Nephron progenitor cell (in vitro differentiated cells): ENCODE results near the gene TMIGD2.
"Not testable (repeated sequence)": the region's sequence is repeated elsewhere in the genome, so short reads cannot be mapped to it uniquely, and the experiment has no call there.

Experiments
- DNase-seq: peaks from one replicate; pipeline ENCODE4 v3.0.0; 2021
- H3K27ac Mint-ChIP-seq: 2 replicates; pipeline ENCODE4 v1.8.0; 2021; ENCODE audit warnings: mild to moderate bottlenecking, moderate library complexity, mixed read lengths
- H3K27me3 Mint-ChIP-seq: 2 replicates; pipeline ENCODE4 v1.8.0; 2021; ENCODE audit warnings: mild to moderate bottlenecking, low read depth, mixed read lengths; ENCODE audit not compliant: poor library complexity
- H3K36me3 Mint-ChIP-seq: 2 replicates; pipeline ENCODE4 v1.8.0; 2021; ENCODE audit warnings: low read depth, mixed read lengths
- H3K4me1 Mint-ChIP-seq: 2 replicates; pipeline ENCODE4 v1.8.0; 2021; ENCODE audit warnings: mixed read lengths
- H3K4me3 Mint-ChIP-seq: 2 replicates; pipeline ENCODE4 v1.8.0; 2021; ENCODE audit warnings: mild to moderate bottlenecking, moderate library complexity, mixed read lengths
- H3K9me3 Mint-ChIP-seq: 2 replicates; pipeline ENCODE4 v1.8.0; 2021; ENCODE audit warnings: mild to moderate bottlenecking, moderate library complexity, mixed read lengths
- CTCF ChIP-seq: fragments of 200-600 bp; sonication (generic); IDR thresholded peaks from 2 replicates; pipeline ENCODE4 v1.5.0; 2021; ENCODE audit warnings: antibody characterized with exemption

Gene TMIGD2

GRCh38 chr19:4295972-4296771, 6.0 kb downstream of the TMIGD2 start:
- H3K9me3 Mint-ChIP-seq, result no peaks in the 10 kb centered on the region
- peaks cover 8% of the 10 kb centered on the region for H3K4me1 Mint-ChIP-seq
- TF ChIP-seq CTCF, result no peak
- H3K27ac Mint-ChIP-seq, result no peak overlapping the region
- no peak for DNase-seq
- H3K4me3 Mint-ChIP-seq, result no peak overlapping the region
- no peaks in the 10 kb centered on the region for H3K36me3 Mint-ChIP-seq
- H3K27me3 Mint-ChIP-seq, result peaks cover 39% of the 10 kb centered on the region

- no peak overlapping the region for H3K4me3 Mint-ChIP-seq
- H3K27ac Mint-ChIP-seq, result no peak overlapping the region
- no peaks in the 10 kb centered on the region for H3K36me3 Mint-ChIP-seq
Observed at GRCh38 chr19:4294389-4294788, 7.8 kb downstream of the TMIGD2 start.

GRCh38 chr19:4292515-4292914, 9.7 kb downstream of the TMIGD2 start:
- H3K9me3 Mint-ChIP-seq, result no peaks in the 10 kb centered on the region
- no peak for TF ChIP-seq CTCF
- peaks cover 11% of the 10 kb centered on the region for H3K4me1 Mint-ChIP-seq
- no peaks in the 10 kb centered on the region for H3K36me3 Mint-ChIP-seq
- H3K4me3 Mint-ChIP-seq, result no peak overlapping the region
- H3K27ac Mint-ChIP-seq, result no peak overlapping the region
- DNase-seq, result no peak
- peaks cover 42% of the 10 kb centered on the region for H3K27me3 Mint-ChIP-seq

More at GRCh38 chr19:4294389-4294788, 7.8 kb downstream of the TMIGD2 start:
- Mint-ChIP-seq H3K27me3 (peaks cover 38% of the 10 kb centered on the region), H3K4me1 (peaks cover 11% of the 10 kb centered on the region), H3K9me3 (no peaks in the 10 kb centered on the region)
- TF ChIP-seq CTCF, result no peak
- no peak for DNase-seq

- no peak for DNase-seq
- Mint-ChIP-seq H3K27ac (no peak overlapping the region), H3K4me3 (no peak overlapping the region), H3K9me3 (no peaks in the 10 kb centered on the region), H3K4me1 (peaks cover 11% of the 10 kb centered on the region), H3K36me3 (no peaks in the 10 kb centered on the region), H3K27me3 (peaks cover 45% of the 10 kb centered on the region)
- no peak for TF ChIP-seq CTCF
Observed at GRCh38 chr19:4291184-4291732, 10.9 kb downstream of the TMIGD2 start.

GRCh38 chr19:4288091-4288777, 14.0 kb downstream of the TMIGD2 start:
- TF ChIP-seq CTCF, result no peak
- no peak overlapping the region for H3K27ac Mint-ChIP-seq
- no peak overlapping the region for H3K4me3 Mint-ChIP-seq
- H3K36me3 Mint-ChIP-seq, result no peaks in the 10 kb centered on the region
- peaks cover 53% of the 10 kb centered on the region for H3K27me3 Mint-ChIP-seq
- no peaks in the 10 kb centered on the region for H3K9me3 Mint-ChIP-seq
- no peak for DNase-seq
- peaks cover 16% of the 10 kb centered on the region for H3K4me1 Mint-ChIP-seq

- DNase-seq, H3K9me3 Mint-ChIP-seq, H3K27ac Mint-ChIP-seq, H3K4me3 Mint-ChIP-seq, H3K36me3 Mint-ChIP-seq: not testable (repeated sequence)
- peaks cover 74% of the 10 kb centered on the region for H3K27me3 Mint-ChIP-seq
- peaks cover 11% of the 10 kb centered on the region for H3K4me1 Mint-ChIP-seq
Observed at GRCh38 chr19:4286141-4286540, 16.0 kb downstream of the TMIGD2 start.
